Panc1 (cell line): ENCODE data around the gene UBE2D4. TPM values are rescaled to one million over a fixed set of nuclear protein-coding genes. Genes with fewer than 3 reads are reported as not detected.

ENCODE experiments used
- ATAC-seq: fragments of 200-7000 bp; cut with Tn5 transposase; 2 replicates; pipeline ENCODE4 v1.9.1; 2020; ENCODE audit warnings: mild to moderate bottlenecking, moderate library complexity
- BruUV-seq: library from RNA; stranded (reverse); fragments of 400-500 nt; replicated peaks from 2 replicates; lab custom pipeline; 2021; lab: Mats Ljungman, UMichigan
- CTCF ChIA-PET: fragments of 300-600 bp; sonication (Branson Sonifier 250); formaldehyde crosslinking; loops from one replicate; lab custom pipeline; 2022; ENCODE audit warnings: antibody characterized with exemption; lab: Charles Lee
- POLR2A ChIA-PET: fragments of 300-600 bp; sonication (Branson Sonifier 250); formaldehyde crosslinking; loops from one replicate; lab custom pipeline; 2022; ENCODE audit warnings: antibody characterized with exemption; lab: Charles Lee
- DNase-seq: peaks from one replicate; pipeline ENCODE4 v3.0.0-alpha.2; 2010; ENCODE audit warnings: low read depth, low spot score
- H3K27ac ChIP-seq: 2 replicates; pipeline ENCODE4 v1.5.1; 2011; ENCODE audit warnings: mild to moderate bottlenecking, low read length, inconsistent platforms
- H3K27me3 ChIP-seq: fragments of 200-500 bp; sonication (Bioruptor generic); 2 replicates; pipeline ENCODE4 v1.6.0; 2014; ENCODE audit warnings: low read length, inconsistent platforms; ENCODE audit not compliant: control insufficient read depth, insufficient read depth
- H3K36me3 ChIP-seq: fragments of 200-500 bp; sonication (Bioruptor generic); 2 replicates; pipeline ENCODE4 v1.5.1; 2014; ENCODE audit warnings: inconsistent platforms, mild to moderate bottlenecking, low read length, moderate library complexity; ENCODE audit not compliant: control insufficient read depth, insufficient read depth
- H3K4me1 ChIP-seq: 2 replicates; pipeline ENCODE4 v1.5.1; 2011; ENCODE audit warnings: inconsistent platforms, mild to moderate bottlenecking, low read length, moderate library complexity; ENCODE audit not compliant: control insufficient read depth, insufficient read depth
- H3K4me3 ChIP-seq, 2 experiments: 2 replicates each; pipeline ENCODE4 v1.5.1; 2011 to 2012; ENCODE audit warnings: low read depth in 2 of 2, low read length in 2 of 2, mild to moderate bottlenecking in 2 of 2, inconsistent platforms in 1 of 2, moderate library complexity in 1 of 2
- H3K9me3 ChIP-seq: fragments of 200-500 bp; sonication (Bioruptor generic); 2 replicates; pipeline ENCODE4 v1.5.1; 2014; ENCODE audit warnings: low read depth, mild to moderate bottlenecking, inconsistent platforms, low read length, moderate library complexity; ENCODE audit not compliant: control insufficient read depth, insufficient read depth
- POLR2AphosphoS5 ChIP-seq: IDR thresholded peaks from 2 replicates; pipeline ENCODE4 v1.6.1; 2012; ENCODE audit warnings: mild to moderate bottlenecking, low read depth, low read length, moderate library complexity
- REST ChIP-seq, 2 experiments: IDR thresholded peaks; 2 replicates each; pipeline ENCODE4 v1.6.1; 2011 to 2012; ENCODE audit warnings: low read depth in 2 of 2, control low read depth in 1 of 2, low read length in 1 of 2, mild to moderate bottlenecking in 1 of 2, moderate library complexity in 1 of 2; ENCODE audit not compliant: insufficient read depth in 1 of 2
- SIN3A ChIP-seq: IDR thresholded peaks from 2 replicates; pipeline ENCODE4 v1.6.1; 2012; ENCODE audit warnings: low read depth, mild to moderate bottlenecking, low read length, moderate library complexity, borderline replicate concordance; ENCODE audit not compliant: insufficient read depth
- TCF7L2 ChIP-seq: IDR thresholded peaks from 2 replicates; pipeline ENCODE4 v1.6.1; 2011; ENCODE audit warnings: mild to moderate bottlenecking, low read depth, low read length, inconsistent platforms
- in situ Hi-C: cut with HindIII; loops from 2 replicates; pipeline ENCODE4 v1.10.0; 2016; ENCODE audit warnings: low sequenced_read_pairs, low pct_unique_long_range_greater_than_20kb
- intact Hi-C: fragments of 100-400 bp; cut with micrococcal nuclease; formaldehyde crosslinking; loops from one replicate; pipeline ENCODE4 v1.10.0; 2022; ENCODE audit not compliant: unreplicated experiment
- total RNA-seq: library from RNA; stranded (reverse); gene quantifications from one replicate; pipeline ENCODE4 v1.2.1, GENCODE V29; 2021; ENCODE audit not compliant: unreplicated experiment
- TF ChIP-seq, protein P1 (sequence below): fragments of 450-650 bp; IDR thresholded peaks from 2 replicates; pipeline ENCODE4 v1.5.1; 2017; ENCODE audit warnings: mild to moderate bottlenecking

Gene UBE2D4
- total RNA-seq, 1 experiment from 2014 or later = 35.9 TPM

- H3K4me1 ChIP-seq = no peaks in the 10 kb centered on the region
- no peak for ATAC-seq
- no TSS peak for BruUV-seq
- no peak overlapping the region for H3K4me3 ChIP-seq
- ChIA-PET POLR2A (no interaction called here), CTCF (no interaction called here)
- TF ChIP-seq SIN3A = no peak
- no peak for TF ChIP-seq POLR2AphosphoS5
- no peak for TF ChIP-seq TCF7L2
- DNase-seq = no peak
- intact Hi-C loops = no loop called here
- no peaks in the 10 kb centered on the region for H3K27me3 ChIP-seq
- H3K36me3 ChIP-seq = no peaks in the 10 kb centered on the region
- in situ Hi-C loops = no loop called here
- H3K9me3 ChIP-seq = no peaks in the 10 kb centered on the region
- no peak overlapping the region for H3K27ac ChIP-seq
These were observed 26.8 kb downstream of the UBE2D4 start for GRCh38 chr7:43953071-43953470.

GRCh38 chr7:43954524-43955228, 28.4 kb downstream of the UBE2D4 start:
- TF ChIP-seq TCF7L2 (no peak), SIN3A (no peak), POLR2AphosphoS5 (no peak), REST (IDR thresholded peaks at IDR 0.05; ENCODE audit: insufficient read depth in 1 of 2, low read depth in 2 of 2, low read length in 1 of 2) (no peak)
- TF ChIP-seq, protein P1, sequence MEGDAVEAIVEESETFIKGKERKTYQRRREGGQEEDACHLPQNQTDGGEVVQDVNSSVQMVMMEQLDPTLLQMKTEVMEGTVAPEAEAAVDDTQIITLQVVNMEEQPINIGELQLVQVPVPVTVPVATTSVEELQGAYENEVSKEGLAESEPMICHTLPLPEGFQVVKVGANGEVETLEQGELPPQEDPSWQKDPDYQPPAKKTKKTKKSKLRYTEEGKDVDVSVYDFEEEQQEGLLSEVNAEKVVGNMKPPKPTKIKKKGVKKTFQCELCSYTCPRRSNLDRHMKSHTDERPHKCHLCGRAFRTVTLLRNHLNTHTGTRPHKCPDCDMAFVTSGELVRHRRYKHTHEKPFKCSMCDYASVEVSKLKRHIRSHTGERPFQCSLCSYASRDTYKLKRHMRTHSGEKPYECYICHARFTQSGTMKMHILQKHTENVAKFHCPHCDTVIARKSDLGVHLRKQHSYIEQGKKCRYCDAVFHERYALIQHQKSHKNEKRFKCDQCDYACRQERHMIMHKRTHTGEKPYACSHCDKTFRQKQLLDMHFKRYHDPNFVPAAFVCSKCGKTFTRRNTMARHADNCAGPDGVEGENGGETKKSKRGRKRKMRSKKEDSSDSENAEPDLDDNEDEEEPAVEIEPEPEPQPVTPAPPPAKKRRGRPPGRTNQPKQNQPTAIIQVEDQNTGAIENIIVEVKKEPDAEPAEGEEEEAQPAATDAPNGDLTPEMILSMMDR = peak; percentile 85
- intact Hi-C loops (no loop called here), in situ Hi-C loops (no loop called here)
- no TSS peak for BruUV-seq
- no peak overlapping the region for H3K27ac ChIP-seq
- H3K9me3 ChIP-seq = no peaks in the 10 kb centered on the region
- no peak overlapping the region for H3K4me3 ChIP-seq
- CTCF ChIA-PET = interaction anchor here (0.6 to 1.4 kb wide), 4 partner anchors 10 to 1863 kb away, joined by 3 to 8 read pairs (median 6); partner anchors contain the start of gene STK17A
- POLR2A ChIA-PET = no interaction called here
- ATAC-seq (peak; percentile 97), DNase-seq (peak; percentile 27)
- no peaks in the 10 kb centered on the region for H3K4me1 ChIP-seq
- no peaks in the 10 kb centered on the region for H3K27me3 ChIP-seq
- no peaks in the 10 kb centered on the region for H3K36me3 ChIP-seq

- Histone ChIP-seq H3K27ac (no peak overlapping the region), H3K9me3 (no peaks in the 10 kb centered on the region), H3K4me3 (no peak overlapping the region), H3K27me3 (no peaks in the 10 kb centered on the region), H3K36me3 (no peaks in the 10 kb centered on the region), H3K4me1 (no peaks in the 10 kb centered on the region)
- no peak for DNase-seq
- CTCF ChIA-PET = interaction anchor here (0.5 kb wide), 1 partner anchor 231 kb away, joined by 4 read pairs; no protein-coding TSS in a partner anchor
- POLR2A ChIA-PET = no interaction called here
- intact Hi-C loops (no loop called here), in situ Hi-C loops (no loop called here)
- BruUV-seq = no TSS peak
- TF ChIP-seq POLR2AphosphoS5 (no peak), REST (IDR thresholded peaks at IDR 0.05; ENCODE audit: insufficient read depth in 1 of 2, low read depth in 2 of 2, low read length in 1 of 2) (no peak), SIN3A (no peak)
- TF ChIP-seq, protein P1 = no peak
- no peak for ATAC-seq
These were observed 29.8 kb downstream of the UBE2D4 start for GRCh38 chr7:43956027-43956426.
